ENCODE measurements around the gene SMIM45.
"Not testable (repeated sequence)": the region's sequence is repeated elsewhere in the genome, so short reads cannot be mapped to it uniquely, and the experiment has no call there.

The SMIM45 gene

DNA sequence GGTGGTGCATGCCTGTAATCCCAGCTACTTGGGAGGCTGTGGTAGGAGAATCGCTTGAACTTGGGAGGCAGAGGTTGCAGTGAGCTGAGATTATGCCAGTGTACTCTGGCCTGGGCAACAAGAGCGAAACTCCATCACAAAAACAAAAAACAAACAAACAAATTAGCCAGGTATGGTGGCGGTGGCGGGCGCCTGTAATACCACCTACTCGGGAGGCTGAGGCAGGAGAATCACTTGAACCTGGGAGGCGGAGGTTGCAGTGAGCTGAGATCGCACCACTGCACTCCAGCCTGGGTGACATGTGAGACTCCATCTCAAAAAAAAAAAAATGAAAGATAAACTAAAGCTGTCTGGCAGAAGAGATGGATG is 3.0 kb upstream of the SMIM45 start:
- peaks cover 15 to 19% of the 10 kb centered on the region in 2 experiments; a peak in 2 of 3 replicates for H3K36me3 ChIP-seq (ENCODE audit: control insufficient read depth in 2 of 2, insufficient read depth in 1 of 2, low read length in 2 of 2)
- not testable (repeated sequence) for H3K4me3 ChIP-seq (ENCODE audit: low read depth, low read length); H3K9me3 ChIP-seq (ENCODE audit: control insufficient read depth, insufficient read depth, low read depth, low read length); H3K4me1 ChIP-seq (ENCODE audit: control insufficient read depth, insufficient read depth, low read length); H3K27ac ChIP-seq (ENCODE audit: extremely low read depth, low read depth, low read length)
- POLR2A ChIA-PET = interaction anchor here (0.6 kb wide), 1 partner anchor 239 kb away, joined by 4 read pairs; no protein-coding TSS in a partner anchor
- CTCF ChIA-PET = interaction anchor here (0.7 to 3.2 kb wide), 6 partner anchors 8 to 489 kb away, joined by 3 to 26 read pairs (median 4); no protein-coding TSS in a partner anchor

DNA sequence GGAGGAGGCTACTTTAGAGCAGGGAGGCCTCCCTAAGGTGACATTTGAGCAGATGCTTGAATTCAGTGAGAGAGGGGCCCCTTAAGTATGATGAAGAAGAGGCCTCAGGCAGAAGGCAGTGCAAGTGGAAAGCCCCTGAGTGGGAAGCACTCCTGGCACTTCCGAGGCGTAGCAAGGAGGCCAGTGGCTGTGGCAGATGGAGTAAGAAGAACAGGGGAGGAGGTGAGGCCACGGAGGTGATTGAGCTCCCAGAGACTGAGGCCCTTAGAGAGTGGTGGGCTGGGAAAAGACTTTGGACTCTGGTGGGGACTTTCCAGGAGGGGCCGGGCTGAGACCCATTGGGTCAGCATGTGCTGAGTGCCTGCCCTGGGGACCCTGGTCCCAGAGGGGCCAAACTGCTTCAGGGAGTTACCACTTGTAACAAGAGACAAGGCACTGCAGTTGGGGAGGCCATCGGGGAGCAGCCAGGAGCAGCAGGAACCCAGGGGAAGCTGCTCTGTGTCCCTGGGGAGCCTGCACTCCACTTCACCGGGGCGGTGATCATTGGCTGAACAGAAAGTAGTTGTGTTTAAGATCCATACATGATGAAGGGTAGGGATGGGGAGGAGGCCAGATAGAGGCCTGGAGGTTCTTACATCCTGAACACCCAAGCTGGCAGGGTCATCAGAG is 2.5 kb upstream of the SMIM45 start:
- CTCF ChIA-PET = interaction anchor here (0.7 to 3.2 kb wide), 5 partner anchors 8 to 297 kb away, joined by 3 to 26 read pairs (median 3); no protein-coding TSS in a partner anchor
- Histone ChIP-seq H3K9me3 (ENCODE audit: control insufficient read depth, insufficient read depth, low read depth, low read length) (no peaks in the 10 kb centered on the region), H3K36me3 (ENCODE audit: control insufficient read depth in 2 of 2, insufficient read depth in 1 of 2, low read length in 2 of 2) (peaks cover 9 to 14% of the 10 kb centered on the region in 2 experiments; a peak in 2 of 3 replicates), H3K4me1 (ENCODE audit: control insufficient read depth, insufficient read depth, low read length) (no peaks in the 10 kb centered on the region), H3K4me3 (ENCODE audit: low read depth, low read length) (no peak overlapping the region), H3K27ac (ENCODE audit: extremely low read depth, low read depth, low read length) (0 out of 2 replicates have a peak overlapping the region, but pooled peaks have one; percentile 14)
- POLR2A ChIA-PET = interaction anchor here (0.6 kb wide), 1 partner anchor 12 kb away, joined by 6 read pairs; no protein-coding TSS in a partner anchor
- TF ChIP-seq ZNF274 (IDR thresholded peaks at IDR 0.05; ENCODE audit: low read length) = no peak
- no peak for TF ChIP-seq ZNF274 (tag by site-specific recombination; IDR thresholded peaks at IDR 0.05; ENCODE audit: borderline replicate concordance)
- peak; percentile 85; the same call in 1 of the 2 replicates for TF ChIP-seq ZNF394 (tag by site-specific recombination; IDR thresholded peaks at IDR 0.05; ENCODE audit: borderline replicate concordance)
- TF ChIP-seq, protein P1, sequence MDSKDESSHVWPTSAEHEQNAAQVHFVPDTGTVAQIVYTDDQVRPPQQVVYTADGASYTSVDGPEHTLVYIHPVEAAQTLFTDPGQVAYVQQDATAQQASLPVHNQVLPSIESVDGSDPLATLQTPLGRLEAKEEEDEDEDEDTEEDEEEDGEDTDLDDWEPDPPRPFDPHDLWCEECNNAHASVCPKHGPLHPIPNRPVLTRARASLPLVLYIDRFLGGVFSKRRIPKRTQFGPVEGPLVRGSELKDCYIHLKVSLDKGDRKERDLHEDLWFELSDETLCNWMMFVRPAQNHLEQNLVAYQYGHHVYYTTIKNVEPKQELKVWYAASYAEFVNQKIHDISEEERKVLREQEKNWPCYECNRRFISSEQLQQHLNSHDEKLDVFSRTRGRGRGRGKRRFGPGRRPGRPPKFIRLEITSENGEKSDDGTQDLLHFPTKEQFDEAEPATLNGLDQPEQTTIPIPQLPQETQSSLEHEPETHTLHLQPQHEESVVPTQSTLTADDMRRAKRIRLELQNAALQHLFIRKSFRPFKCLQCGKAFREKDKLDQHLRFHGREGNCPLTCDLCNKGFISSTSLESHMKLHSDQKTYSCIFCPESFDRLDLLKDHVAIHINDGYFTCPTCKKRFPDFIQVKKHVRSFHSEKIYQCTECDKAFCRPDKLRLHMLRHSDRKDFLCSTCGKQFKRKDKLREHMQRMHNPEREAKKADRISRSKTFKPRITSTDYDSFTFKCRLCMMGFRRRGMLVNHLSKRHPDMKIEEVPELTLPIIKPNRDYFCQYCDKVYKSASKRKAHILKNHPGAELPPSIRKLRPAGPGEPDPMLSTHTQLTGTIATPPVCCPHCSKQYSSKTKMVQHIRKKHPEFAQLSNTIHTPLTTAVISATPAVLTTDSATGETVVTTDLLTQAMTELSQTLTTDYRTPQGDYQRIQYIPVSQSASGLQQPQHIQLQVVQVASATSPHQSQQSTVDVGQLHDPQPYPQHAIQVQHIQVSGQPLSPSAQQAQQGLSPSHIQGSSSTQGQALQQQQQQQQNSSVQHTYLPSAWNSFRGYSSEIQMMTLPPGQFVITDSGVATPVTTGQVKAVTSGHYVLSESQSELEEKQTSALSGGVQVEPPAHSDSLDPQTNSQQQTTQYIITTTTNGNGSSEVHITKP (tag by site-specific recombination; IDR thresholded peaks at IDR 0.05) = peak; percentile 43; the same call in 1 of the 2 replicates
- TF ChIP-seq ZIC2 (tag by site-specific recombination; IDR thresholded peaks at IDR 0.05) = peak; percentile 64
- TF ChIP-seq, protein P2, sequence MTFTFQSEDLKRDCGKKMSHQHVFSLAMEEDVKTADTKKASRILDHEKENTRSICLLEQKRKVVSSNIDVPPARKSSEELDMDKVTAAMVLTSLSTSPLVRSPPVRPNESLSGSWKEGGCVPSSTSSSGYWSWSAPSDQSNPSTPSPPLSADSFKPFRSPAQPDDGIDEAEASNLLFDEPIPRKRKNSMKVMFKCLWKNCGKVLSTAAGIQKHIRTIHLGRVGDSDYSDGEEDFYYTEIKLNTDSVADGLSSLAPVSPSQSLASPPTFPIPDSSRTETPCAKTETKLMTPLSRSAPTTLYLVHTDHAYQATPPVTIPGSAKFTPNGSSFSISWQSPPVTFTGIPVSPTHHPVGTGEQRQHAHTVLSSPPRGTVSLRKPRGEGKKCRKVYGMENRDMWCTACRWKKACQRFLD (tag by site-specific recombination; IDR thresholded peaks at IDR 0.05) = no peak
- TF ChIP-seq, protein P3, sequence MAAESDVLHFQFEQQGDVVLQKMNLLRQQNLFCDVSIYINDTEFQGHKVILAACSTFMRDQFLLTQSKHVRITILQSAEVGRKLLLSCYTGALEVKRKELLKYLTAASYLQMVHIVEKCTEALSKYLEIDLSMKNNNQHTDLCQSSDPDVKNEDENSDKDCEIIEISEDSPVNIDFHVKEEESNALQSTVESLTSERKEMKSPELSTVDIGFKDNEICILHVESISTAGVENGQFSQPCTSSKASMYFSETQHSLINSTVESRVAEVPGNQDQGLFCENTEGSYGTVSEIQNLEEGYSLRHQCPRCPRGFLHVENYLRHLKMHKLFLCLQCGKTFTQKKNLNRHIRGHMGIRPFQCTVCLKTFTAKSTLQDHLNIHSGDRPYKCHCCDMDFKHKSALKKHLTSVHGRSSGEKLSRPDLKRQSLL (tag by site-specific recombination; IDR thresholded peaks at IDR 0.05) = peak; percentile 66; the same call in 1 of the 2 replicates
- TF ChIP-seq ZNF529 (tag by site-specific recombination; IDR thresholded peaks at IDR 0.05; ENCODE audit: insufficient replicate concordance) = no peak
- TF ChIP-seq WT1 (tag by site-specific recombination; IDR thresholded peaks at IDR 0.05) = peak; percentile 53; the same call in 1 of the 2 replicates
- TF ChIP-seq ZNF10 (tag by site-specific recombination; IDR thresholded peaks at IDR 0.05) = no peak
- TF ChIP-seq ZNF174 (tag by site-specific recombination; IDR thresholded peaks at IDR 0.05) = no peak
- TF ChIP-seq, protein P4, sequence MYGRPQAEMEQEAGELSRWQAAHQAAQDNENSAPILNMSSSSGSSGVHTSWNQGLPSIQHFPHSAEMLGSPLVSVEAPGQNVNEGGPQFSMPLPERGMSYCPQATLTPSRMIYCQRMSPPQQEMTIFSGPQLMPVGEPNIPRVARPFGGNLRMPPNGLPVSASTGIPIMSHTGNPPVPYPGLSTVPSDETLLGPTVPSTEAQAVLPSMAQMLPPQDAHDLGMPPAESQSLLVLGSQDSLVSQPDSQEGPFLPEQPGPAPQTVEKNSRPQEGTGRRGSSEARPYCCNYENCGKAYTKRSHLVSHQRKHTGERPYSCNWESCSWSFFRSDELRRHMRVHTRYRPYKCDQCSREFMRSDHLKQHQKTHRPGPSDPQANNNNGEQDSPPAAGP (tag by site-specific recombination; IDR thresholded peaks at IDR 0.05) = no peak
- TF ChIP-seq YY2 (tag by site-specific recombination; IDR thresholded peaks at IDR 0.05) = no peak
- TF ChIP-seq GLIS2 (tag by site-specific recombination; IDR thresholded peaks at IDR 0.05) = peak; percentile 42; the same call in 1 of the 2 replicates
- no peak for TF ChIP-seq ZNF555 (tag by site-specific recombination; conservative IDR thresholded peaks at IDR 0.05)
- TF ChIP-seq GLIS1 (tag by site-specific recombination; IDR thresholded peaks at IDR 0.05) = peak; percentile 53
- no peak for TF ChIP-seq EGR2 (tag by site-specific recombination; IDR thresholded peaks at IDR 0.05; ENCODE audit: low read depth)
- TF ChIP-seq OSR2 (tag by site-specific recombination; IDR thresholded peaks at IDR 0.05) = peak; percentile 45; the same call in 1 of the 2 replicates
- TF ChIP-seq, protein P5, sequence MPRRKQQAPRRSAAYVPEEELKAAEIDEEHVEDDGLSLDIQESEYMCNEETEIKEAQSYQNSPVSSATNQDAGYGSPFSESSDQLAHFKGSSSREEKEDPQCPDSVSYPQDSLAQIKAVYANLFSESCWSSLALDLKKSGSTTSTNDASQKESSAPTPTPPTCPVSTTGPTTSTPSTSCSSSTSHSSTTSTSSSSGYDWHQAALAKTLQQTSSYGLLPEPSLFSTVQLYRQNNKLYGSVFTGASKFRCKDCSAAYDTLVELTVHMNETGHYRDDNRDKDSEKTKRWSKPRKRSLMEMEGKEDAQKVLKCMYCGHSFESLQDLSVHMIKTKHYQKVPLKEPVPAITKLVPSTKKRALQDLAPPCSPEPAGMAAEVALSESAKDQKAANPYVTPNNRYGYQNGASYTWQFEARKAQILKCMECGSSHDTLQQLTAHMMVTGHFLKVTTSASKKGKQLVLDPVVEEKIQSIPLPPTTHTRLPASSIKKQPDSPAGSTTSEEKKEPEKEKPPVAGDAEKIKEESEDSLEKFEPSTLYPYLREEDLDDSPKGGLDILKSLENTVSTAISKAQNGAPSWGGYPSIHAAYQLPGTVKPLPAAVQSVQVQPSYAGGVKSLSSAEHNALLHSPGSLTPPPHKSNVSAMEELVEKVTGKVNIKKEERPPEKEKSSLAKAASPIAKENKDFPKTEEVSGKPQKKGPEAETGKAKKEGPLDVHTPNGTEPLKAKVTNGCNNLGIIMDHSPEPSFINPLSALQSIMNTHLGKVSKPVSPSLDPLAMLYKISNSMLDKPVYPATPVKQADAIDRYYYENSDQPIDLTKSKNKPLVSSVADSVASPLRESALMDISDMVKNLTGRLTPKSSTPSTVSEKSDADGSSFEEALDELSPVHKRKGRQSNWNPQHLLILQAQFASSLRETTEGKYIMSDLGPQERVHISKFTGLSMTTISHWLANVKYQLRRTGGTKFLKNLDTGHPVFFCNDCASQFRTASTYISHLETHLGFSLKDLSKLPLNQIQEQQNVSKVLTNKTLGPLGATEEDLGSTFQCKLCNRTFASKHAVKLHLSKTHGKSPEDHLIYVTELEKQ (tag by site-specific recombination; IDR thresholded peaks at IDR 0.05; ENCODE audit: borderline replicate concordance) = no peak
